HepG2 (cell line): ENCODE measurements around the gene PKP4. TPM values are rescaled to one million over a fixed set of nuclear protein-coding genes. Genes with fewer than 3 reads are reported as not detected.
A peak's percentile ranks its signal among the peaks of the same experiment; 100 is the strongest.

Source experiments
- GABPA ChIP-seq, 2 experiments: IDR thresholded peaks; 2 replicates each; pipeline ENCODE4 v1.6.1; 2011 to 2016; ENCODE audit warnings: low read depth in 2 of 2, low read length in 1 of 2, missing biosample characterization in 1 of 2, missing genetic modification characterization in 1 of 2
- SOX6 ChIP-seq, 2 experiments: fragments of 450-650 bp in 1 of 2; sonication (generic) in 1 of 2; formaldehyde crosslinking in 1 of 2; IDR thresholded peaks; 2 replicates each; pipeline versions ENCODE4 v1.4.0 to v1.6.1; 2017 to 2020; ENCODE audit warnings: antibody characterized with exemption in 1 of 2, mild to moderate bottlenecking in 1 of 2, missing genetic modification reagents in 1 of 2
- ZBTB3 ChIP-seq: sonication (generic); formaldehyde crosslinking; IDR thresholded peaks from 2 replicates; pipeline ENCODE4 v1.4.0; 2020; ENCODE audit warnings: low read depth, mild to moderate bottlenecking, moderate library complexity, missing genetic modification reagents, borderline replicate concordance
- ZSCAN9 ChIP-seq: IDR thresholded peaks from 2 replicates; pipeline ENCODE4 v1.6.1; 2016; ENCODE audit warnings: borderline replicate concordance
- polyA plus RNA-seq, 8 experiments: library from polyadenylated mRNA; depleted of rRNA in 3 of 8; stranded (reverse) in 7 of 8; unstranded in 1 of 8; fragments of >200 nt; fragmentation: Illumina TruSeq in 4 of 8; extraction: Trizol in 4 of 8; gene quantifications; 2 replicates each; pipeline versions ENCODE4 v1.2.1 to v1.2.3, GENCODE V29; 2011 to 2016; ENCODE audit warnings: low read depth in 4 of 8, missing spikeins in 1 of 8, mixed read lengths in 1 of 8; ENCODE audit not compliant: insufficient read depth in 1 of 8
- total RNA-seq, 5 experiments: library from RNA; depleted of rRNA; stranded (reverse); fragments of >200 nt; fragmentation: Illumina TruSeq; extraction: Trizol; gene quantifications; 2 replicates each; pipeline ENCODE4 v1.2.3, GENCODE V29; 2016; ENCODE audit warnings: low read depth in 1 of 5
- TF ChIP-seq, protein P1 (sequence below), 2 experiments: IDR thresholded peaks; 2 replicates each; pipeline ENCODE4 v1.6.1; 2011 to 2012; ENCODE audit warnings: low read length in 2 of 2, borderline replicate concordance in 1 of 2, low read depth in 1 of 2, mild to moderate bottlenecking in 1 of 2, moderate library complexity in 1 of 2
- TF ChIP-seq, protein P2 (sequence below): sonication (generic); formaldehyde crosslinking; IDR thresholded peaks from 2 replicates; pipeline ENCODE4 v1.4.0; 2020; ENCODE audit warnings: mild to moderate bottlenecking, missing genetic modification reagents
- TF ChIP-seq, protein P3 (sequence below): sonication (generic); formaldehyde crosslinking; IDR thresholded peaks from 2 replicates; pipeline ENCODE4 v1.4.0; 2020; ENCODE audit warnings: missing genetic modification reagents, borderline replicate concordance

The PKP4 gene
- total and polyA plus RNA-seq, 2 of the 13 experiments (the other 11 are each of a cell fraction or from before 2014, with no cell fraction given) = 80.9 to 90.5 TPM

DNA sequence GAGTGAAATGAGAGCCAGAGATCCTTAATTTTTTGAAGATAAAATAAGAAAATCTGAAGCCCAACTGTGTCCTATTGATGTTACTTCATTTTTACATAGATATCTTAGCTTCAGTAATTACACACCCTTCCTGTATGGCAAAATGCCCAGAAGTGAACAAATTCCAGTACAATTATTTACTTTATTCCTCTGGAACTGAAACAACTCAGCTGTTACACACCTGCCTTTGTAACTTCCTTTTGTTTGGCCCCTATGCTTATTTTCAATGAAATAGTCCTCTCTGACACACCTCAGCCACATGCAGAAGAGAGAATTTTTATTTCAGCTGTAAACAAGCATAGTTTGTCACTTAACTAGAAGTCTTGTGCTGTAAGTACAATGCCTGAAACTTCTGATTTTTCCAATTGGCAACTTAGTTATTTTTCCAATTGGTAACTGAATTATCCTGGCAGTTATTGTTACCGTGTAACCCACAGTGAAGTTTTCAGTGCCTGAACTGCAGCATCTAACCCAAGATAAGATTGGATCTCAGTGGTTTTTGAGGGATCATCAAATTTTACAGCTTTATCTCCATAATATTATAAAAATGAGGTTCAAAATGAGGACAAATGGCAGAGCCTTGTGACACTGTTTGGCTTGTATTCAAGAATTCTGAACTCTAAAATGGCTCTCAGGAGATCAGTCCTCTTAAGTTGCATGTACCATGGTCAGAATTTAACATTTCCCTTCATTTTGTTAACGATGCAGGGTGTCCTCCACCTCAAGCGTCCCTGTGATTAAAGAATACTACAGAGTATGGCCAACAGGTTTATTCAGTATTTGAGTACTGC is 82.6 kb downstream of the PKP4 start (continued):
- TF ChIP-seq, protein P1, sequence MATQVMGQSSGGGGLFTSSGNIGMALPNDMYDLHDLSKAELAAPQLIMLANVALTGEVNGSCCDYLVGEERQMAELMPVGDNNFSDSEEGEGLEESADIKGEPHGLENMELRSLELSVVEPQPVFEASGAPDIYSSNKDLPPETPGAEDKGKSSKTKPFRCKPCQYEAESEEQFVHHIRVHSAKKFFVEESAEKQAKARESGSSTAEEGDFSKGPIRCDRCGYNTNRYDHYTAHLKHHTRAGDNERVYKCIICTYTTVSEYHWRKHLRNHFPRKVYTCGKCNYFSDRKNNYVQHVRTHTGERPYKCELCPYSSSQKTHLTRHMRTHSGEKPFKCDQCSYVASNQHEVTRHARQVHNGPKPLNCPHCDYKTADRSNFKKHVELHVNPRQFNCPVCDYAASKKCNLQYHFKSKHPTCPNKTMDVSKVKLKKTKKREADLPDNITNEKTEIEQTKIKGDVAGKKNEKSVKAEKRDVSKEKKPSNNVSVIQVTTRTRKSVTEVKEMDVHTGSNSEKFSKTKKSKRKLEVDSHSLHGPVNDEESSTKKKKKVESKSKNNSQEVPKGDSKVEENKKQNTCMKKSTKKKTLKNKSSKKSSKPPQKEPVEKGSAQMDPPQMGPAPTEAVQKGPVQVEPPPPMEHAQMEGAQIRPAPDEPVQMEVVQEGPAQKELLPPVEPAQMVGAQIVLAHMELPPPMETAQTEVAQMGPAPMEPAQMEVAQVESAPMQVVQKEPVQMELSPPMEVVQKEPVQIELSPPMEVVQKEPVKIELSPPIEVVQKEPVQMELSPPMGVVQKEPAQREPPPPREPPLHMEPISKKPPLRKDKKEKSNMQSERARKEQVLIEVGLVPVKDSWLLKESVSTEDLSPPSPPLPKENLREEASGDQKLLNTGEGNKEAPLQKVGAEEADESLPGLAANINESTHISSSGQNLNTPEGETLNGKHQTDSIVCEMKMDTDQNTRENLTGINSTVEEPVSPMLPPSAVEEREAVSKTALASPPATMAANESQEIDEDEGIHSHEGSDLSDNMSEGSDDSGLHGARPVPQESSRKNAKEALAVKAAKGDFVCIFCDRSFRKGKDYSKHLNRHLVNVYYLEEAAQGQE (IDR thresholded peaks at IDR 0.05; ENCODE audit: borderline replicate concordance in 1 of 2, low read depth in 1 of 2, low read length in 2 of 2) = 0 out of 4 replicates have a peak, but pooled peaks of 1 of the 2 experiments have one; percentile 4
- TF ChIP-seq ZBTB3 (CRISPR knock-in tag) (no peak), SOX6 (IDR thresholded peaks at IDR 0.05) (no peak), SOX6 (CRISPR knock-in tag; IDR thresholded peaks at IDR 0.05) (peak; percentile 93), ZSCAN9 (CRISPR knock-in tag) (peak; percentile 45; the same call in 1 of the 2 replicates), GABPA (IDR thresholded peaks at IDR 0.05; ENCODE audit: low read depth, low read length) (no peak), GABPA (CRISPR knock-in tag; IDR thresholded peaks at IDR 0.05; ENCODE audit: low read depth) (peak; percentile 71)
- TF ChIP-seq, protein P2, sequence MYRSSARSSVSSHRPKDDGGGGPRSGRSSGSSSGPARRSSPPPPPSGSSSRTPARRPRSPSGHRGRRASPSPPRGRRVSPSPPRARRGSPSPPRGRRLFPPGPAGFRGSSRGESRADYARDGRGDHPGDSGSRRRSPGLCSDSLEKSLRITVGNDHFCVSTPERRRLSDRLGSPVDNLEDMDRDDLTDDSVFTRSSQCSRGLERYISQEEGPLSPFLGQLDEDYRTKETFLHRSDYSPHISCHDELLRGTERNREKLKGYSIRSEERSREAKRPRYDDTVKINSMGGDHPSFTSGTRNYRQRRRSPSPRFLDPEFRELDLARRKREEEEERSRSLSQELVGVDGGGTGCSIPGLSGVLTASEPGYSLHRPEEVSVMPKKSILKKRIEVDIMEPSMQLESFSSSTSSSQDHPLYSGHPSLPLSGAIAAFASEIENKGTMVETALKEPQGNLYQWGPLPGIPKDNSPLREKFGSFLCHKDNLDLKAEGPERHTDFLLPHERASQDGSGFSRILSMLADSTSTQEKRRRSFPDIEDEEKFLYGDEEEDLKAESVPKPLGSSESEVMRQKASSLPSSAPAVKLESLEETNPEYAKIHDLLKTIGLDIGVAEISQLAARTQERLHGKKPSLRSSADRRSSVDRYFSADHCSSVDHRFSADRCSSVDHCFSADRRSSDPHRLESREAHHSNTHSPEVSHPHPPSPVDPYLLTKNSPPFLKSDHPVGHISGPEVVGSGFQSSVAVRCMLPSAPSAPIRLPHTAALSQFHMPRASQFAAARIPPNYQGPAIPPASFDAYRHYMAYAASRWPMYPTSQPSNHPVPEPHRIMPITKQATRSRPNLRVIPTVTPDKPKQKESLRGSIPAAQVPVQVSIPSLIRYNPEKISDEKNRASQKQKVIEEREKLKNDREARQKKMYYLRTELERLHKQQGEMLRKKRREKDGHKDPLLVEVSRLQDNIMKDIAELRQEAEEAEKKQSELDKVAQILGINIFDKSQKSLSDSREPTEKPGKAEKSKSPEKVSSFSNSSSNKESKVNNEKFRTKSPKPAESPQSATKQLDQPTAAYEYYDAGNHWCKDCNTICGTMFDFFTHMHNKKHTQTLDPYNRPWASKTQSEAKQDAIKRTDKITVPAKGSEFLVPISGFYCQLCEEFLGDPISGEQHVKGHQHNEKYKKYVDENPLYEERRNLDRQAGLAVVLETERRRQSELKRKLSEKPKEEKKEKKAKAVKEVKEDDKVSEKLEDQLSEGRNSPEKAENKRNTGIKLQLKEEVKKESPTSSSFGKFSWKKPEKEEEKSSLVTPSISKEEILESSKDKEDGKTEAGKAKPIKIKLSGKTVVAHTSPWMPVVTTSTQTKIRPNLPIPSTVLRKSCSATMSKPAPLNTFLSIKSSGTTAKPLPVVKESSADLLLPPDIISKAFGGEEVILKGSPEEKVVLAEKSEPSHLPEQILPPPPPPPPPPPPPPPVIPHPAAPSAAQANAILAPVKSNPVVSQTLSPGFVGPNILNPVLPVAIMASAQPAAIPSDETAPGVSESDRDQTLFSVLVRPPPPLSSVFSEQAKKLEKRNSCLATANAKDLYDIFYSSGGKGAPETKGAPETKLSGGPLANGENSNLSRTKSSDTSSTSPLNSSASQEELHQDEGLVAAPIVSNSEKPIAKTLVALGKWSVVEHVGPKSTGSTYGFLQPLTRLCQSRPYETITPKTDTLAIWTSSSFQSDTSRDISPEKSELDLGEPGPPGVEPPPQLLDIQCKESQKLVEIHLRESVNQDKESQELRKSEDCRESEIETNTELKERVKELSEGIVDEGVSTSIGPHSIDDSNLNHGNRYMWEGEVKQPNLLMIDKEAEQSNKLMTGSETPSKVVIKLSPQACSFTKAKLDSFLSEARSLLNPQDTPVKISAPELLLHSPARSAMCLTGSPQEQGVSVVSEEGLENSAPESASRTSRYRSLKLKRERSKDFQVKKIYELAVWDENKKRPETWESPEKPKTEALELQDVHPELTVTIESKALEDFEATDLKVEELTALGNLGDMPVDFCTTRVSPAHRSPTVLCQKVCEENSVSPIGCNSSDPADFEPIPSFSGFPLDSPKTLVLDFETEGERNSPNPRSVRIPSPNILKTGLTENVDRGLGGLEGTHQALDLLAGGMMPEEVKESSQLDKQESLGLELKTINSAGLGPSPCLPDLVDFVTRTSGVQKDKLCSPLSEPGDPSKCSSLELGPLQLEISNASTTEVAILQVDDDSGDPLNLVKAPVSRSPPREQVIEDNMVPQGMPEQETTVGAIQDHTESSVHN (CRISPR knock-in tag) = no peak
- TF ChIP-seq, protein P3, sequence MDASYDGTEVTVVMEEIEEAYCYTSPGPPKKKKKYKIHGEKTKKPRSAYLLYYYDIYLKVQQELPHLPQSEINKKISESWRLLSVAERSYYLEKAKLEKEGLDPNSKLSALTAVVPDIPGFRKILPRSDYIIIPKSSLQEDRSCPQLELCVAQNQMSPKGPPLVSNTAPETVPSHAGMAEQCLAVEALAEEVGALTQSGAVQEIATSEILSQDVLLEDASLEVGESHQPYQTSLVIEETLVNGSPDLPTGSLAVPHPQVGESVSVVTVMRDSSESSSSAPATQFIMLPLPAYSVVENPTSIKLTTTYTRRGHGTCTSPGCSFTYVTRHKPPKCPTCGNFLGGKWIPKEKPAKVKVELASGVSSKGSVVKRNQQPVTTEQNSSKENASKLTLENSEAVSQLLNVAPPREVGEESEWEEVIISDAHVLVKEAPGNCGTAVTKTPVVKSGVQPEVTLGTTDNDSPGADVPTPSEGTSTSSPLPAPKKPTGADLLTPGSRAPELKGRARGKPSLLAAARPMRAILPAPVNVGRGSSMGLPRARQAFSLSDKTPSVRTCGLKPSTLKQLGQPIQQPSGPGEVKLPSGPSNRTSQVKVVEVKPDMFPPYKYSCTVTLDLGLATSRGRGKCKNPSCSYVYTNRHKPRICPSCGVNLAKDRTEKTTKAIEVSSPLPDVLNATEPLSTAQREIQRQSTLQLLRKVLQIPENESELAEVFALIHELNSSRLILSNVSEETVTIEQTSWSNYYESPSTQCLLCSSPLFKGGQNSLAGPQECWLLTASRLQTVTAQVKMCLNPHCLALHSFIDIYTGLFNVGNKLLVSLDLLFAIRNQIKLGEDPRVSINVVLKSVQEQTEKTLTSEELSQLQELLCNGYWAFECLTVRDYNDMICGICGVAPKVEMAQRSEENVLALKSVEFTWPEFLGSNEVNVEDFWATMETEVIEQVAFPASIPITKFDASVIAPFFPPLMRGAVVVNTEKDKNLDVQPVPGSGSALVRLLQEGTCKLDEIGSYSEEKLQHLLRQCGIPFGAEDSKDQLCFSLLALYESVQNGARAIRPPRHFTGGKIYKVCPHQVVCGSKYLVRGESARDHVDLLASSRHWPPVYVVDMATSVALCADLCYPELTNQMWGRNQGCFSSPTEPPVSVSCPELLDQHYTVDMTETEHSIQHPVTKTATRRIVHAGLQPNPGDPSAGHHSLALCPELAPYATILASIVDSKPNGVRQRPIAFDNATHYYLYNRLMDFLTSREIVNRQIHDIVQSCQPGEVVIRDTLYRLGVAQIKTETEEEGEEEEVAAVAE (CRISPR knock-in tag) = 0 out of 2 replicates have a peak, but pooled peaks have one; percentile 16
